ENCODE results near the gene ZNF768.

Gene ZNF768

DNA sequence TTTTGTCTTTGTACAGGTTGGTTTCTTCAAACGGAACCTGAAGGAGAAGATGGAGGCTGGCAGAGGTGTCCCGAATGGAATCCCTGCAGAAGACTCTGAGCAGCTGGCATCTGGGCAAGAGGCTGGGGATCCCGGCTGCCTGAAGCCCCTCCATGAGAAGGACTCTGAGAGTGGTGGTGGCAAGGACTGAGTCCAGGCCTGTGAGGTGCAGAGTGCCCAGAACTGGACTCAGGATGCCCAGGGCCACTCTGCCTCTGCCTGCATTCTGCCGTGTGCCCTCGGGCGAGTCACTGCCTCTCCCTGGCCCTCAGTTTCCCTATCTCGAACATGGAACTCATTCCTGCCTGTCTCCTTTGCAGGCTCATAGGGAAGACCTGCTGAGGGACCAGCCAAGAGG, 4.9 kb downstream of the ZNF768 start:
- Mint-ChIP-seq H3K27me3 (ENCODE audit: low read depth) (peaks cover 9% of the 10 kb centered on the region), H3K9me3 (no peaks in the 10 kb centered on the region), H3K4me3 (no peak overlapping the region), H3K4me1 (peaks cover 11% of the 10 kb centered on the region), H3K36me3 (ENCODE audit: low read depth) (peaks cover 10% of the 10 kb centered on the region), H3K27ac (peak overlapping the region; percentile 48 to 89 (median 71))
- TF ChIP-seq, protein P1, sequence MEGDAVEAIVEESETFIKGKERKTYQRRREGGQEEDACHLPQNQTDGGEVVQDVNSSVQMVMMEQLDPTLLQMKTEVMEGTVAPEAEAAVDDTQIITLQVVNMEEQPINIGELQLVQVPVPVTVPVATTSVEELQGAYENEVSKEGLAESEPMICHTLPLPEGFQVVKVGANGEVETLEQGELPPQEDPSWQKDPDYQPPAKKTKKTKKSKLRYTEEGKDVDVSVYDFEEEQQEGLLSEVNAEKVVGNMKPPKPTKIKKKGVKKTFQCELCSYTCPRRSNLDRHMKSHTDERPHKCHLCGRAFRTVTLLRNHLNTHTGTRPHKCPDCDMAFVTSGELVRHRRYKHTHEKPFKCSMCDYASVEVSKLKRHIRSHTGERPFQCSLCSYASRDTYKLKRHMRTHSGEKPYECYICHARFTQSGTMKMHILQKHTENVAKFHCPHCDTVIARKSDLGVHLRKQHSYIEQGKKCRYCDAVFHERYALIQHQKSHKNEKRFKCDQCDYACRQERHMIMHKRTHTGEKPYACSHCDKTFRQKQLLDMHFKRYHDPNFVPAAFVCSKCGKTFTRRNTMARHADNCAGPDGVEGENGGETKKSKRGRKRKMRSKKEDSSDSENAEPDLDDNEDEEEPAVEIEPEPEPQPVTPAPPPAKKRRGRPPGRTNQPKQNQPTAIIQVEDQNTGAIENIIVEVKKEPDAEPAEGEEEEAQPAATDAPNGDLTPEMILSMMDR (IDR thresholded peaks at IDR 0.05; ENCODE audit: unreplicated experiment in 3 of 3): no peak

DNA sequence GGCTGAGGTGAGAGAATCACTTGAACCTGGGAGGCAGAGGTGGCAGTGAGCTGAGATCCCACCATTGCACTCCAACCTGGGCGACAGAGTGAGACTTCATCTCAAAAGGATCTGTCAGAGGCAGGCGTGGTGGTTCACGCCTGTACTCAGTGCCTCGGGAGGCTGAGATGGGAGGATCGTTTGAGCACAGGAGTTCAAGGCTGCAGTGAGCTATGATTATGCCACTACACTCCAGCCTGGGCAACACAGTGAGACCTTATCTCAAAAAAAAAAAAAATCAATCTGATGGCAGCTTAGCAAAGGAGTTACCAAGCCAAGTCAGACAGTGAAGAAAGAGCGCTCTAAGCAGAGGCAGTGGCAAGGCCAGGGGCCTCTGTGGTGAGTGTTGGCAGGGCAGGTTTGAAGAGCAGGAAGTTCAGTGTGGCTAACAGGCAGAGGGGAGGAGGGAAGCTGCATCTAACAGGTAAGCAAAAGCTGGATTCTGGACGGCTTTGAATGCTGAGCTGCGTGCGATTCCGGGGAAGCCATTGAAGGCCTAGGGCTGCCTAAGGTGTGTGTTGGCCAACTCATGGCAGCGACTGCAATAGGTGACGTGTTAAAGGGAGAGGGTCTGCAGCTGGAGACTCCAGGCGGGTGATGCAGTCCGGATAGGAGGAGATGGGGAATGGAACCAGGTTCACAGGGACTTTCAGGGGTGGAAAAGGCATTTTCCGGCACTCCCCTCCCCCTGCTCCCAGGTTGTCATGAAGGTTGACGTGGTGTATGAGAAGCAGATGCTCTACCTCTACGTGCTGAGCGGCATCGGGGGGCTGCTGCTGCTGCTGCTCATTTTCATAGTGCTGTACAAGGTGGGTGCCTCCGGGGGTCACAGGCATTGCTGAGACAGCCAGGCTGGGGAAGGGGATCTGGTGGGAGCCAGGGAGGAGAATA, 7.0 kb downstream of the ZNF768 start:
- TF ChIP-seq, protein P1 (IDR thresholded peaks at IDR 0.05; ENCODE audit: unreplicated experiment in 3 of 3): no peak
- Mint-ChIP-seq H3K4me3 (no peak overlapping the region), H3K36me3 (ENCODE audit: low read depth) (peaks cover under 1% of the 10 kb centered on the region), H3K9me3 (no peaks in the 10 kb centered on the region), H3K4me1 (peaks cover 6% of the 10 kb centered on the region), H3K27ac (peak overlapping the region in 1 of 3 experiments; percentile 20), H3K27me3 (ENCODE audit: low read depth) (peaks cover 16% of the 10 kb centered on the region)

GRCh38 chr16:30518552-30518951, 7.8 kb downstream of the ZNF768 start:
- Mint-ChIP-seq H3K4me1 (peaks cover 6% of the 10 kb centered on the region), H3K9me3 (no peaks in the 10 kb centered on the region), H3K27ac (no peak overlapping the region), H3K4me3 (no peak overlapping the region), H3K36me3 (ENCODE audit: low read depth) (no peaks in the 10 kb centered on the region), H3K27me3 (ENCODE audit: low read depth) (peaks cover 16% of the 10 kb centered on the region)
- TF ChIP-seq, protein P1 (IDR thresholded peaks at IDR 0.05; ENCODE audit: unreplicated experiment in 3 of 3): no peak

- Mint-ChIP-seq H3K27ac (no peak overlapping the region), H3K36me3 (ENCODE audit: low read depth) (no peaks in the 10 kb centered on the region), H3K27me3 (ENCODE audit: low read depth) (peaks cover 16% of the 10 kb centered on the region), H3K4me1 (no peaks in the 10 kb centered on the region), H3K9me3 (no peaks in the 10 kb centered on the region), H3K4me3 (no peak overlapping the region)
- TF ChIP-seq, protein P1 (IDR thresholded peaks at IDR 0.05; ENCODE audit: unreplicated experiment in 3 of 3): no peak
These were observed 11.1 kb downstream of the ZNF768 start for GRCh38 chr16:30515275-30515674.

DNA sequence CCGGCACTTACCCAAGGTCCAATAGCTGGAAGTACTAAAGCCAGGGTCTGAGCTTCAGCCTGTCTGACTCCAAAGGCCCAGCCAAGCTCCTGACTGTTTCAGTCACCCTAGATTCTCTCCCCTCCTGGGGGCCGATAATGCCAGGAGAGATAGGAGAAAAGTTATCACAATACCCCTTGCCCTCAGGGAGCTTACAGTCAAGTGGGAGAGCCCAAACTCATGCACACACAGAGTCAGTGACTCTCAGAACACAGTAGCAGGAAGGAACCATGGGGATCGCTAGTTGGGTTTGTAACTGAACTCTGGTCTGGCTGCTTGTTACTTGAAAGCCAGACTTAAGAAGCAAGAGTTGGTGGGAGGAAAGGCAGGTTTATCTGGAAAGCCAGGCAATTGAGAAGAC, 14.9 kb downstream of the ZNF768 start:
- TF ChIP-seq, protein P1 (IDR thresholded peaks at IDR 0.05; ENCODE audit: unreplicated experiment in 3 of 3): no peak
- peaks cover 7% of the 10 kb centered on the region for H3K27me3 Mint-ChIP-seq (ENCODE audit: low read depth)
- no peak overlapping the region for H3K4me3 Mint-ChIP-seq
- no peaks in the 10 kb centered on the region for H3K9me3 Mint-ChIP-seq
- H3K27ac Mint-ChIP-seq: no peak overlapping the region
- no peaks in the 10 kb centered on the region for H3K4me1 Mint-ChIP-seq
- no peaks in the 10 kb centered on the region for H3K36me3 Mint-ChIP-seq (ENCODE audit: low read depth)

Measured in nephron (organoid).